ENCODE measurements around the gene HDAC9.

DNA sequence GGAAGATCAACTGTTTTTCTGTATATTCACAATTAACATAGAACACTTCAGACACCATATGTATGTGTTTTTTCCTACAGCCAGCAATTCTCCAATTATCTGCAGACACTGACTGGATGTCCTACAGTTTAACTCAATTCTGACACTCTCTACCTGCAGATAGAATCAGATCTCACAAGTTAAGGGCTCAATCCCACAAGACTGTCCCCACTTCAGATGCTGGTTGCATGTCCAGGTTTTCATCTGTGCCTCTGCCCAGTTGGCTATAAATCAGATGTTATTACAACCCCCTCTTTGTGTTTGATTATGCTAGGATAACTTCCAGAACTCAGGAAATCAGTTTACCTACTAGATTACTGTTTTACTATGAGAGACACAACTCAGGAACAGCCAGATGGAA, 326.0 kb downstream of the HDAC9 start:
- TF ChIP-seq, protein P1, sequence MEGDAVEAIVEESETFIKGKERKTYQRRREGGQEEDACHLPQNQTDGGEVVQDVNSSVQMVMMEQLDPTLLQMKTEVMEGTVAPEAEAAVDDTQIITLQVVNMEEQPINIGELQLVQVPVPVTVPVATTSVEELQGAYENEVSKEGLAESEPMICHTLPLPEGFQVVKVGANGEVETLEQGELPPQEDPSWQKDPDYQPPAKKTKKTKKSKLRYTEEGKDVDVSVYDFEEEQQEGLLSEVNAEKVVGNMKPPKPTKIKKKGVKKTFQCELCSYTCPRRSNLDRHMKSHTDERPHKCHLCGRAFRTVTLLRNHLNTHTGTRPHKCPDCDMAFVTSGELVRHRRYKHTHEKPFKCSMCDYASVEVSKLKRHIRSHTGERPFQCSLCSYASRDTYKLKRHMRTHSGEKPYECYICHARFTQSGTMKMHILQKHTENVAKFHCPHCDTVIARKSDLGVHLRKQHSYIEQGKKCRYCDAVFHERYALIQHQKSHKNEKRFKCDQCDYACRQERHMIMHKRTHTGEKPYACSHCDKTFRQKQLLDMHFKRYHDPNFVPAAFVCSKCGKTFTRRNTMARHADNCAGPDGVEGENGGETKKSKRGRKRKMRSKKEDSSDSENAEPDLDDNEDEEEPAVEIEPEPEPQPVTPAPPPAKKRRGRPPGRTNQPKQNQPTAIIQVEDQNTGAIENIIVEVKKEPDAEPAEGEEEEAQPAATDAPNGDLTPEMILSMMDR (IDR thresholded peaks at IDR 0.05; ENCODE audit: low read depth, low read length) = no peak
- TF ChIP-seq EZH2phosphoT487 (IDR thresholded peaks at IDR 0.05; ENCODE audit: low read depth) = no peak

Data from OCI-LY3 (cell line).